Dermis microvascular lymphatic vessel endothelial cell (primary cell): Measurements from ENCODE around the gene SRPX. TPM values are rescaled to one million over a fixed set of nuclear protein-coding genes. Genes with fewer than 3 reads are reported as not detected.

Experiments used
- DNase-seq, 2 donors: peaks; one replicate each; pipeline versions ENCODE4 v3.0.0 to v3.0.0-alpha.2; 2010; ENCODE audit warnings: low read depth in 2 of 2
- total RNA-seq: library from RNA; depleted of rRNA; stranded (reverse); fragments of >200 nt; gene quantifications from 2 replicates; pipeline ENCODE4 v1.2.1, GENCODE V29; 2014

SRPX gene
- total RNA-seq, 1 donor from 2014 or later = 50.8 TPM

GRCh38 chrX:38211891-38212635 is 8.6 kb downstream of the SRPX start:
- DNase-seq = peak; percentile 33 to 71

GRCh38 chrX:38206542-38206941 is 14.1 kb downstream of the SRPX start:
- DNase-seq = no peak

- DNase-seq = peak in 1 of 2 donors; percentile 22
These were observed 14.6 kb downstream of the SRPX start for GRCh38 chrX:38206036-38206435.

- no peak for DNase-seq
These were observed 15.6 kb downstream of the SRPX start for GRCh38 chrX:38205039-38205438.

- DNase-seq = peak; percentile 29 to 46
These were observed 28.5 kb downstream of the SRPX start for GRCh38 chrX:38192007-38192810.

- no peak for DNase-seq
These were observed 31.0 kb downstream of the SRPX start for GRCh38 chrX:38189431-38190250.

GRCh38 chrX:38183596-38183995 is 37.1 kb downstream of the SRPX start:
- no peak for DNase-seq

- DNase-seq = no peak
These were observed 39.3 kb downstream of the SRPX start for GRCh38 chrX:38181357-38181756.

GRCh38 chrX:38178396-38178795 is 42.3 kb downstream of the SRPX start:
- no peak for DNase-seq

- peak; percentile 9 to 33 for DNase-seq
These were observed 45.5 kb downstream of the SRPX start for GRCh38 chrX:38175139-38175538.

- DNase-seq = no peak
These were observed 48.1 kb downstream of the SRPX start for GRCh38 chrX:38172596-38172995.

- no peak for DNase-seq
These were observed 50.1 kb downstream of the SRPX start for GRCh38 chrX:38170556-38170955.

- peak; percentile 11 to 42 for DNase-seq
These were observed 54.1 kb downstream of the SRPX start for GRCh38 chrX:38166478-38167083.

- no peak for DNase-seq
These were observed 55.6 kb downstream of the SRPX start for GRCh38 chrX:38165023-38165422.

- DNase-seq = no peak
These were observed 57.5 kb downstream of the SRPX start for GRCh38 chrX:38163193-38163592.

- DNase-seq = no peak
These were observed 63.8 kb downstream of the SRPX start for GRCh38 chrX:38156838-38157237.

GRCh38 chrX:38154818-38155217 is 65.9 kb downstream of the SRPX start:
- no peak for DNase-seq

- DNase-seq = no peak
These were observed 66.3 kb downstream of the SRPX start for GRCh38 chrX:38154340-38154739.

- DNase-seq = no peak
These were observed 69.2 kb downstream of the SRPX start for GRCh38 chrX:38151441-38151840.

- DNase-seq = no peak
These were observed 69.7 kb downstream of the SRPX start for GRCh38 chrX:38150993-38151392.

- DNase-seq = no peak
These were observed 71.7 kb downstream of the SRPX start for GRCh38 chrX:38149016-38149415.

- no peak for DNase-seq
These were observed 78.1 kb downstream of the SRPX start for GRCh38 chrX:38142610-38143009.
